Stomach smooth muscle (tissue), 2 donors: ENCODE measurements around the gene NRN1.

Experiments used
- H3K27ac ChIP-seq: one replicate; pipeline ENCODE4 v1.7.0; 2013; ENCODE audit warnings: mild to moderate bottlenecking, low read length, inconsistent platforms
- H3K27me3 ChIP-seq, 2 donors: one replicate each; pipeline ENCODE4 v1.7.0; 2013; ENCODE audit warnings: low read length in 2 of 2; ENCODE audit not compliant: insufficient read depth in 2 of 2, control insufficient read depth in 1 of 2
- H3K36me3 ChIP-seq, 2 donors: one replicate each; pipeline ENCODE4 v1.7.0; 2013; ENCODE audit warnings: low read length in 2 of 2; ENCODE audit not compliant: control insufficient read depth in 2 of 2, insufficient read depth in 2 of 2
- H3K4me1 ChIP-seq: one replicate; pipeline ENCODE4 v1.7.0; 2013; ENCODE audit warnings: low read length; ENCODE audit not compliant: control insufficient read depth, insufficient read depth
- H3K4me3 ChIP-seq, 2 donors: one replicate each; pipeline ENCODE4 v1.7.0; 2013; ENCODE audit warnings: low read length in 2 of 2
- H3K9ac ChIP-seq, 2 donors: one replicate each; pipeline ENCODE4 v1.7.0; 2013; ENCODE audit warnings: low read length in 2 of 2, mild to moderate bottlenecking in 1 of 2
- H3K9me3 ChIP-seq, 2 donors: one replicate each; pipeline ENCODE4 v1.7.0; 2013; ENCODE audit warnings: low read length in 2 of 2; ENCODE audit not compliant: control insufficient read depth in 2 of 2
- donor health status: healthy.
- donor health status: Pancreatic carcinoma.

Gene NRN1

GRCh38 chr6:6002005-6002847, 4.5 kb downstream of the NRN1 start:
- H3K36me3 ChIP-seq: no peaks in the 10 kb centered on the region
- no peak overlapping the region for H3K4me3 ChIP-seq
- no peak overlapping the region for H3K27ac ChIP-seq
- H3K4me1 ChIP-seq: peaks cover 36% of the 10 kb centered on the region
- peaks cover 89 to 98% of the 10 kb centered on the region in 2 donors for H3K27me3 ChIP-seq
- H3K9ac ChIP-seq: no peak overlapping the region
- H3K9me3 ChIP-seq: peaks cover 7 to 14% of the 10 kb centered on the region in 2 donors

- Histone ChIP-seq H3K27ac (no peak overlapping the region), H3K4me1 (peaks cover 36% of the 10 kb centered on the region), H3K9me3 (peaks cover 7 to 14% of the 10 kb centered on the region in 2 donors), H3K27me3 (peaks cover 87 to 98% of the 10 kb centered on the region in 2 donors), H3K4me3 (no peak overlapping the region), H3K9ac (no peak overlapping the region), H3K36me3 (no peaks in the 10 kb centered on the region)
These were observed 5.3 kb downstream of the NRN1 start for GRCh38 chr6:6001443-6001842.

GRCh38 chr6:5999688-6000608, 6.8 kb downstream of the NRN1 start:
- Histone ChIP-seq H3K9ac (no peak overlapping the region), H3K4me3 (no peak overlapping the region), H3K36me3 (no peaks in the 10 kb centered on the region), H3K4me1 (peaks cover 46% of the 10 kb centered on the region), H3K27me3 (peaks cover 88 to 98% of the 10 kb centered on the region in 2 donors), H3K9me3 (peaks cover 7 to 14% of the 10 kb centered on the region in 2 donors), H3K27ac (no peak overlapping the region)

- Histone ChIP-seq H3K4me3 (no peak overlapping the region), H3K9me3 (peaks cover 7% of the 10 kb centered on the region in 2 donors), H3K27me3 (peaks cover 88 to 98% of the 10 kb centered on the region in 2 donors), H3K27ac (no peak overlapping the region), H3K36me3 (no peaks in the 10 kb centered on the region), H3K4me1 (peaks cover 46% of the 10 kb centered on the region), H3K9ac (no peak overlapping the region)
These were observed 7.7 kb downstream of the NRN1 start for GRCh38 chr6:5998711-5999687.

- Histone ChIP-seq H3K4me1 (peaks cover 39% of the 10 kb centered on the region), H3K27me3 (peaks cover 89 to 95% of the 10 kb centered on the region in 2 donors), H3K9me3 (peaks cover 7% of the 10 kb centered on the region in 2 donors), H3K9ac (no peak overlapping the region), H3K27ac (no peak overlapping the region), H3K36me3 (no peaks in the 10 kb centered on the region), H3K4me3 (no peak overlapping the region)
These were observed 8.5 kb downstream of the NRN1 start for GRCh38 chr6:5998236-5998635.

- H3K9me3 ChIP-seq: peaks cover 7% of the 10 kb centered on the region in 2 donors
- no peak overlapping the region for H3K27ac ChIP-seq
- H3K36me3 ChIP-seq: no peaks in the 10 kb centered on the region
- peak overlapping the region; percentile 55 to 88 for H3K4me3 ChIP-seq
- peaks cover 87 to 91% of the 10 kb centered on the region in 2 donors for H3K27me3 ChIP-seq
- no peak overlapping the region for H3K9ac ChIP-seq
- peaks cover 32% of the 10 kb centered on the region for H3K4me1 ChIP-seq
These were observed 9.2 kb downstream of the NRN1 start for GRCh38 chr6:5997420-5997987.

GRCh38 chr6:5996714-5997419, 9.9 kb downstream of the NRN1 start:
- peak overlapping the region in 1 of 2 donors; percentile 52 for H3K9ac ChIP-seq
- no peaks in the 10 kb centered on the region for H3K36me3 ChIP-seq
- H3K4me3 ChIP-seq: peak overlapping the region; percentile 74 to 88
- H3K27ac ChIP-seq: no peak overlapping the region
- peaks cover 7% of the 10 kb centered on the region in 2 donors for H3K9me3 ChIP-seq
- peaks cover 28% of the 10 kb centered on the region for H3K4me1 ChIP-seq
- peaks cover 82 to 85% of the 10 kb centered on the region in 2 donors for H3K27me3 ChIP-seq

- peak overlapping the region; percentile 74 to 88 for H3K4me3 ChIP-seq
- no peak overlapping the region for H3K27ac ChIP-seq
- peak overlapping the region in 1 of 2 donors; percentile 52 for H3K9ac ChIP-seq
- peaks cover 76 to 78% of the 10 kb centered on the region in 2 donors for H3K27me3 ChIP-seq
- H3K9me3 ChIP-seq: peaks cover 4 to 7% of the 10 kb centered on the region in 2 donors
- no peaks in the 10 kb centered on the region for H3K36me3 ChIP-seq
- peaks cover 28% of the 10 kb centered on the region for H3K4me1 ChIP-seq
These were observed 10.6 kb downstream of the NRN1 start for GRCh38 chr6:5995949-5996713.

GRCh38 chr6:5995658-5995948, 11.1 kb downstream of the NRN1 start:
- Histone ChIP-seq H3K4me1 (peaks cover 28% of the 10 kb centered on the region), H3K9me3 (peaks cover 4 to 7% of the 10 kb centered on the region in 2 donors), H3K9ac (no peak overlapping the region), H3K27me3 (peaks cover 73 to 74% of the 10 kb centered on the region in 2 donors), H3K27ac (no peak overlapping the region), H3K4me3 (peak overlapping the region; percentile 74 to 88), H3K36me3 (no peaks in the 10 kb centered on the region)
